GM18526 (cell line): ENCODE measurements around the gene ANGPTL2.

Source experiments
- POLR2A ChIP-seq: IDR thresholded peaks from 3 replicates; pipeline ENCODE4 v1.6.1; 2011; ENCODE audit not compliant: insufficient read length; ENCODE audit errors: extremely low read depth

ANGPTL2 gene

GRCh38 chr9:127085186-127085585 lies 37.2 kb downstream of the ANGPTL2 start:
- no peak for TF ChIP-seq POLR2A

GRCh38 chr9:127084076-127085039 lies 38.1 kb downstream of the ANGPTL2 start:
- no peak for TF ChIP-seq POLR2A

GRCh38 chr9:127083138-127083980 lies 39.1 kb downstream of the ANGPTL2 start:
- TF ChIP-seq POLR2A: no peak

- no peak for TF ChIP-seq POLR2A
Measured at GRCh38 chr9:127081250-127082185, 40.9 kb downstream of the ANGPTL2 start.

GRCh38 chr9:127079446-127080140 lies 42.8 kb downstream of the ANGPTL2 start:
- no peak for TF ChIP-seq POLR2A

GRCh38 chr9:127078988-127079387 lies 43.4 kb downstream of the ANGPTL2 start:
- no peak for TF ChIP-seq POLR2A

- no peak for TF ChIP-seq POLR2A
Measured at GRCh38 chr9:127078336-127078735, 44.1 kb downstream of the ANGPTL2 start.

- no peak for TF ChIP-seq POLR2A
Measured at GRCh38 chr9:127077644-127077946, 44.8 kb downstream of the ANGPTL2 start.

GRCh38 chr9:127076860-127077643 lies 45.4 kb downstream of the ANGPTL2 start:
- no peak for TF ChIP-seq POLR2A

GRCh38 chr9:127075624-127076372 lies 46.6 kb downstream of the ANGPTL2 start:
- no peak for TF ChIP-seq POLR2A

GRCh38 chr9:127074561-127075548 lies 47.6 kb downstream of the ANGPTL2 start:
- no peak for TF ChIP-seq POLR2A
